HEK293T (cell line): ENCODE results near the gene CALCOCO2.

Source experiments
- ARNT ChIP-seq: fragments of 450-650 bp; IDR thresholded peaks from 2 replicates; pipeline ENCODE4 v1.6.1; 2017; ENCODE audit warnings: mild to moderate bottlenecking
- BHLHE40 ChIP-seq: fragments of 450-650 bp; IDR thresholded peaks from 2 replicates; pipeline ENCODE4 v1.6.1; 2016; ENCODE audit warnings: mild to moderate bottlenecking, moderate library complexity, borderline replicate concordance
- CTBP1 ChIP-seq: fragments of 450-650 bp; IDR thresholded peaks from 2 replicates; pipeline ENCODE4 v1.6.1; 2016; ENCODE audit warnings: borderline replicate concordance
- ELF4 ChIP-seq: fragments of 450-650 bp; IDR thresholded peaks from 2 replicates; pipeline ENCODE4 v1.6.1; 2017; ENCODE audit warnings: antibody characterized with exemption
- FOXA1 ChIP-seq: fragments of 450-650 bp; IDR thresholded peaks from 2 replicates; pipeline ENCODE4 v1.6.1; 2016; ENCODE audit warnings: mild to moderate bottlenecking
- FOXK2 ChIP-seq: fragments of 450-650 bp; IDR thresholded peaks from 2 replicates; pipeline ENCODE4 v1.6.1; 2016; ENCODE audit warnings: mild to moderate bottlenecking
- FOXM1 ChIP-seq: fragments of 450-650 bp; IDR thresholded peaks from 2 replicates; pipeline ENCODE4 v1.6.1; 2017; ENCODE audit warnings: mild to moderate bottlenecking, borderline replicate concordance
- NFRKB ChIP-seq: fragments of 450-650 bp; IDR thresholded peaks from 2 replicates; pipeline ENCODE4 v1.6.1; 2016; ENCODE audit warnings: mild to moderate bottlenecking, moderate library complexity
- SP1 ChIP-seq: fragments of 450-650 bp; IDR thresholded peaks from 2 replicates; pipeline ENCODE4 v1.6.1; 2017
- SUZ12 ChIP-seq: fragments of 450-650 bp; IDR thresholded peaks from 2 replicates; pipeline ENCODE4 v1.6.1; 2016; ENCODE audit warnings: mild to moderate bottlenecking
- TARDBP ChIP-seq: fragments of 450-650 bp; IDR thresholded peaks from 2 replicates; pipeline ENCODE4 v1.6.1; 2016

DNA sequence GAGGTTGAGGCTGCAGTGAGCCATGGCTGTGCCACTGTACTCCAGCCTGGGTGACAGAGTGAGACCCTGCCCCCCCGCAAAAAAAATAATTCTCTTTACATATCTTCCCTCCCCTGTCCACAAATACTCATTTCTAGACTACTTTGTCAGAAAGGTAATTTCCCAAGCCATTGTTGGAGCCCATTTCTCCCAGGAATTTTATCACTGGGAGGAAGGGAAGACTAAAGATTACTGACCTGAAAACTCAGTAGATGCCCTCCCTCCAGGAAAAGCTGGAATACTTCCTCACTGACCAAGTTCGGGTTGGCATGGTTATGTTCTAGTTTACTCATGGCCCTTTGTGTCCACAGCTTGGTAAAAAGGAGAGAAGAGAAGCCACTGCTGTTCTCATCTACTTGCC, 4.1 kb downstream of the CALCOCO2 start:
- no peak for TF ChIP-seq ARNT
- TF ChIP-seq TARDBP, result no peak
- TF ChIP-seq BHLHE40, result no peak
- TF ChIP-seq SP1, result no peak
- no peak for TF ChIP-seq NFRKB
- no peak for TF ChIP-seq FOXA1
- TF ChIP-seq SUZ12, result no peak
- no peak for TF ChIP-seq ELF4
- TF ChIP-seq FOXM1, result no peak
- TF ChIP-seq CTBP1, result no peak
- TF ChIP-seq FOXK2, result no peak
